NB4 (cell line): ENCODE results near the gene CDC16.

Experiments
- POLR2A ChIP-seq: IDR thresholded peaks from 2 replicates; pipeline ENCODE4 v1.6.1; 2011; ENCODE audit warnings: mild to moderate bottlenecking; ENCODE audit not compliant: insufficient read length; ENCODE audit errors: extremely low read depth
- TF ChIP-seq, protein P1 (sequence below): IDR thresholded peaks from one replicate; pipeline ENCODE4 v1.5.1; 2012; ENCODE audit warnings: low read depth, low read length
- TF ChIP-seq, protein P2 (sequence below): IDR thresholded peaks from 2 replicates; pipeline ENCODE4 v1.6.1; 2011; ENCODE audit warnings: low read depth, low read length

DNA sequence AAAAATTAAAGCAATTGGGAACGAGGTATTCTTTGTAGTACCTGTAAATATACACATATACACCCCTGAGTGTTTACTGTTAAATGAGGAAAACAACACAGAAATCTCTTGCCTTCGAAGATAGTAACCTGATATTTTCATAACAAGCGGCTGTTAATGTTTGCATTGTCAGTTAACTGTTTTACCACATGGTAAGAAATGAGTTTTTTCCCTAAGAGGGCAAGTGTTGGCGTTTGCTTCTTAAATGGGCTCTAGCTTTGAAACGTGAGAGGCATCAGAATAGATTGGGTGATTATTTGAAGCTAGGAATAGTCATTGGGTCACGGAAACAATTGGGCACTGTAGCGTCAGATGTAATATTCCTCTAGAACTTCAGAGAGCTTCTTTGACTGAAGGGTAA, 24.7 kb downstream of the CDC16 start:
- TF ChIP-seq, protein P1, sequence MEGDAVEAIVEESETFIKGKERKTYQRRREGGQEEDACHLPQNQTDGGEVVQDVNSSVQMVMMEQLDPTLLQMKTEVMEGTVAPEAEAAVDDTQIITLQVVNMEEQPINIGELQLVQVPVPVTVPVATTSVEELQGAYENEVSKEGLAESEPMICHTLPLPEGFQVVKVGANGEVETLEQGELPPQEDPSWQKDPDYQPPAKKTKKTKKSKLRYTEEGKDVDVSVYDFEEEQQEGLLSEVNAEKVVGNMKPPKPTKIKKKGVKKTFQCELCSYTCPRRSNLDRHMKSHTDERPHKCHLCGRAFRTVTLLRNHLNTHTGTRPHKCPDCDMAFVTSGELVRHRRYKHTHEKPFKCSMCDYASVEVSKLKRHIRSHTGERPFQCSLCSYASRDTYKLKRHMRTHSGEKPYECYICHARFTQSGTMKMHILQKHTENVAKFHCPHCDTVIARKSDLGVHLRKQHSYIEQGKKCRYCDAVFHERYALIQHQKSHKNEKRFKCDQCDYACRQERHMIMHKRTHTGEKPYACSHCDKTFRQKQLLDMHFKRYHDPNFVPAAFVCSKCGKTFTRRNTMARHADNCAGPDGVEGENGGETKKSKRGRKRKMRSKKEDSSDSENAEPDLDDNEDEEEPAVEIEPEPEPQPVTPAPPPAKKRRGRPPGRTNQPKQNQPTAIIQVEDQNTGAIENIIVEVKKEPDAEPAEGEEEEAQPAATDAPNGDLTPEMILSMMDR, result no peak
- TF ChIP-seq POLR2A, result no peak
- TF ChIP-seq, protein P2, sequence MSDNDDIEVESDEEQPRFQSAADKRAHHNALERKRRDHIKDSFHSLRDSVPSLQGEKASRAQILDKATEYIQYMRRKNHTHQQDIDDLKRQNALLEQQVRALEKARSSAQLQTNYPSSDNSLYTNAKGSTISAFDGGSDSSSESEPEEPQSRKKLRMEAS, result no peak
